HG03045 (cell line): ENCODE results near the gene FOXD2.
A peak's percentile ranks its signal among the peaks of the same experiment; 100 is the strongest.

Experiments
- ATAC-seq: cut with Tn5 transposase; IDR thresholded peaks from one replicate; pipeline ENCODE4 v1.9.1; 2021; ENCODE audit warnings: mild to moderate bottlenecking, moderate library complexity; ENCODE audit not compliant: unreplicated experiment

FOXD2 gene

GRCh38 chr1:47437447-47438164 is at the start of gene FOXD2:
TSS of gene FOXD2 (plus strand) at chr1:47438044. CDS start at chr1:47438136, 92 bp downstream.
- peak; percentile 83 for ATAC-seq

GRCh38 chr1:47388891-47389238 is 49.0 kb upstream of the FOXD2 start:
- peak; percentile 71 for ATAC-seq

GRCh38 chr1:47389731-47390130 is 48.1 kb upstream of the FOXD2 start:
- ATAC-seq = no peak

DNA sequence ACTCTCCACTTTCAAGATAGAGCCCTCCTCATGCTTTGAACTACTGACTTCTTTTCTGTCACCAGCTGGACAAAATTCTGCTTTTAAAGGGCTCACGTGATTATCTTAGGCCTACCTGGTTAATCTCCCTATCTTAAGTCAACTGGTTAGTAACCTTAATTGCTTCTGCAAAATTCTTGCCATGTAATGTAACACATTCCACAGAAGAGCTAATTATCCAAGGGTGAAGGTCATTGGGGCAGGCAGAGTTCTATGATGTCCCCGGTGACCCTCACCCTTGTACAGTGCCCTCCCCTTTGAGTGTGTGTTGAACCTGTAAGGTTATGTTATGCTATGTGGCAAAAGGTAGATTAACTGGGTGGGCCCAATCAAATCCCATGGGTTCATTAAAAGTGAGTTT is 47.0 kb upstream of the FOXD2 start:
- ATAC-seq = no peak

- no peak for ATAC-seq
Measured at GRCh38 chr1:47393141-47393540, 44.7 kb upstream of the FOXD2 start.

DNA sequence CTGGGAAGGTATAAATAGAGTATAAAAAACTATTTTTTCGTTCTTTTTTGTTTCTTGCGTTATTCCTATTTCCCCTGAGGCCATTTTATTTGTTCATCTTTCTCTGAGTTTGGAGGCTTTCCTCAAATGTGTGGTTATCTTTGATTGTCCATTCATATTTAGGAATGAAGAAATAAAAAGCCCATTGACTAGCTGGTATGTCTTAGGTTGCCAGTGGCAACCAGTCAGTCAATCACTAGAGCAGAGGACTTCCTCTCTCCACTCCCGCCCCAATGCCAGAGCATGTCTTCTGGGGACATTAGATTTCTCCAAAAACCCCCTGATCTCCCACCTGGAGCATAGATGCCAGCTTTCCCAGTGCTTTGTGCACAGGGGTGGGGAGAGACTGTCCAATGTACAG is 42.4 kb upstream of the FOXD2 start:
- no peak for ATAC-seq

DNA sequence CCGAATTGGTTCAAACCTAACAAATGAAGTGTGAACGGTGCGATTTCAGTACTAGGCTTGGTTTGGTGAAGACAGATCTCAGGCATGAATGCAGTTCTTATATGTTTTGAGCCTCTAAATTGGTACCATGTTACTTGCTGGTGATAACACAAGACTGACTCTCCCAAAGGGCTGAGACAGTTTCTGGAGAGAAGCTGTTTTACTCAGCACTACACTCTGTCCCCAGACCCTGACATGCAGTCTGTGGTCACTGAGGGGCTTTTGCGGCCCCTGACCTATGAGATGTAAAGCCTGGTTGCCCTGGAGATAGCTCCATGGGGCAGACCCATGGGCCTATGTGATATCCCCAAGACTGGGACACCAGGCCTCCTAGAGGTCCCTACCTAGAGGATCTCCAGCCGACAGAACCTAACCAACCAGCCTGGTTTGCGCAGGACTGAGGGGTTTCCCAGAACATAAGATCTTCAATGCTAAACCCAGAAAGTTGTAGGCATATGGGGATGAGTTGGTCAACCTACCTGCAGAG is 41.1 kb upstream of the FOXD2 start:
- ATAC-seq = no peak

- ATAC-seq = no peak
Measured at GRCh38 chr1:47399138-47399845, 38.6 kb upstream of the FOXD2 start.

GRCh38 chr1:47399846-47400155 is 38.0 kb upstream of the FOXD2 start:
- no peak for ATAC-seq

DNA sequence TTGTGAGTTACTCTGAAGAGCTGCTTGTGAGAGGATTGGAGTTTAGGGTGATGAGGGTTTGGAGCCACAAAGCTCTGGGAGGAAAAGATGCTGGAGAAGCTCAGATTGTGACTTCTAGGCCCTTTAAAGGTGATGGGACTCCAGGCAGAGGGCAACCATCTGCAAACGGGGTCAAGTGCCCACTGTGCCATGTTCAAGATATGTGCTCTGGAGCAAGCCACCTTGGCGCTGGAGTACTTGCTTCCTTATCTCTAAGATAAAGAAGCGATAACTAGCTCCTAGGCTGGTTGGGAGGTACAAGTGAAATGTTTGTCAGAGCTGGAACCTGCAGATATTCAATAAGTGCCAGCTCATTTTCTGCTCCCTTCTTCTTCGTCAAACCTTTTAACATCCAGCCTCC is 36.1 kb upstream of the FOXD2 start:
- ATAC-seq = no peak

- no peak for ATAC-seq
Measured at GRCh38 chr1:47402591-47402990, 35.3 kb upstream of the FOXD2 start.

DNA sequence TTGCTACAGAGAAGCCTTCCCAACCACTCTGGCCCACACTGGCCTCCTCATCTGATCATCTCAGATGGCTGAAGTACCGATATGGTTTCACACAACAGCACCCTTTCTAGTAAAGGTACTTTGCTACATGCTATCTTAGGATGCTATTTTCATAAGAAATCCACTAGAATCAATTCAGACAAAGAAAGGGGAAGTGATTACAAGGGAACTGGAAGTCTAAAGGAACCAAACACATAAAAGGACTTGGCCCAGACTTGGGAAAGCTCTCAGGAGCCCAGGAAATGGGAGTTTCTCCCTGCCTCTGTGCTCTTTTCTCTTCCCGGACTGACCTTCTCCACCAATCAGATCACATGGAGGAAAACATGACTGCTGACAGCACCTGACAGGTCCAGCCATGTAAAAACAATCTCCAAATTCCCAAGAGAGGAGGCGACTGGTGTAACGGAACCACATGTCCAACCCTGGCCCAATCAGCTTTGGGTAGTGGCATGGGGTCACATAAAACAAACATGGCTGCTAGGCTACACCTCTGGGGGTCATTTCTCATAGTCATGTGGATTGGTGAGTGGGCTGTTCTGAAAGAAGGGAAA is 34.4 kb upstream of the FOXD2 start:
- no peak for ATAC-seq

- ATAC-seq = no peak
Measured at GRCh38 chr1:47405697-47406096, 32.1 kb upstream of the FOXD2 start.

DNA sequence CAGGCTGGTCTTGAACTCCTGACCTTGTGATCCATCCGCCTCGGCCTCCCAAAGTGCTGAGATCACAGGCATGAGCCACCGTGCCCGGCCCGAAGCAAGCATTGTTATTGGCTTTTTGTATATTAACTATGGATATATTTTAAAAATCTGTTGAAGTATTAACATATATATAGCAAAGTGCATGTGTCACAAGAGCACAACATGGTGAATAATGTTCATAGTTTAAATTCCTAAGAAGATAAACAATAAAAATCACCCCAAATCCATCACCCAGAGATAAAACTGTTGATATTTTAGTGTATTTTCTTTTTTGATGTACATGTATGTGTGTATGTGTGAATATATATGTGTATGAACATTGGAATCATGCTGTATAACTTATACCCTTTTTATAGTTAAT is 30.9 kb upstream of the FOXD2 start:
- ATAC-seq = no peak

DNA sequence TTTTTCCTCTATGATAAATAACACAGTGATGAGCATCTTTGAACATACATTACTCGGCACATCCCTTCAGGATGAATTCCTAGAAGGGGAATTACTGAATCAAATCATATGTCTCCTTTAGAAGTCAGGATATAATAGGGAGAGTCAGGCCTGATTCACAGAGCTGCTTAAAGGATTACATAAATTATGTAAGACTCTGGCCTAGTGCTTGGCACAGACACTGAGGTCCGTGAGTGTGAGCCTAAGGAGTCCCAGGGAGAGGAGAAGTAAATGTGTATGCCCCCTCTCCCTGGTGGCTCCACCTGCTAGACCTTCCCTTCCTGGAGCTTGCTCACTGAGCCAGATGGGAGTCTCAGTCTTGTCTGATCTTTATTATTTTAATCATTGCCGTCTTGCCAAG is 30.4 kb upstream of the FOXD2 start:
- ATAC-seq = no peak

DNA sequence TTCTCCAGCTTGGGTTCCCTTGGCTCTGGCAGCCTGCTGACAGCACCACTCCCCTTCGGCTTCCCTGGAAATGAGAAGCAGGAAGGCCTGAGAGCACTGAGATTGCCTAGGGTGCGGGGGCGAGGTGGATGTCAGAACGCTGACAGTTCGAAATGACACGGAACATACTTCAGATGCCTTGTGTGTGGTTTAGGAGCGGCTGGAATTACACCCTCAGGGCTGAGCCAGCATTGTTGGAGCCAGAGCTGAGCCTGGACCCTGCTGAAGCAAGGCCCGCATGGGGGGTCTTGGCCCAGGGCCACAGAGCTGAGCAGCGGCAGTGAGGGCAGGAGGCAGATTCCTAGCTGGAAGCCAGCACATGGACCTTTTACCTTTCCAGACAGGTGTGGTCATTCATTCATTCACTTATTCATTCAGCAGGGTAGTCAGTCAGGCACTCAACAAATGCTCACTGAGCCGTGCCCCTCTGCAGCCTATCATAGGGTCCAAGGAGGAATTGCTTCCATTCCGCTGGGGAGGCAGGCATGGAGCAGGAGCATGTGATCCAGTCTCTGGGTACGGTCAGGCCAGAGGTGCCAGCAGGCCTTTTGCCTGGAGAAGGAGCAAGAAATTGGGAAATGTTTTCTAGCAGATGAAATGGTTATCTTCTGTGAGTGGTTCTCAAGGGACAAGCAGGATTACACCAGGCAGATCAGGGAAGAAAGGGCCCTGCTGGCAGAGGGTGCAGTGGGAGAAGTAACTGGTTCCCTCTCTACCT is 28.4 kb upstream of the FOXD2 start:
- ATAC-seq = no peak

- no peak for ATAC-seq
Measured at GRCh38 chr1:47410068-47410455, 27.8 kb upstream of the FOXD2 start.

GRCh38 chr1:47411436-47411835 is 26.4 kb upstream of the FOXD2 start:
- ATAC-seq = no peak

GRCh38 chr1:47412437-47412836 is 25.4 kb upstream of the FOXD2 start:
- no peak for ATAC-seq

GRCh38 chr1:47415728-47416318 is 22.0 kb upstream of the FOXD2 start, which contains the start of gene FOXE3:
TSS of gene FOXE3 (plus strand) at chr1:47416285. CDS start at chr1:47416316, 31 bp downstream.
- ATAC-seq = no peak
